GM12892 (cell line): ENCODE data around the gene DGCR8.
A peak's percentile ranks its signal among the peaks of the same experiment; 100 is the strongest.

Experiments used
- DNase-seq: peaks from one replicate; pipeline ENCODE4 v3.0.0; 2011; ENCODE audit not compliant: insufficient read length
- FAIRE-seq: peaks from 2 replicates; lab custom pipeline; 2011; peaks lifted over from hg19 to GRCh38; lab: Jason Lieb, UNC
- POLR2A ChIP-seq: IDR thresholded peaks from 2 replicates; pipeline ENCODE4 v1.6.1; 2011; ENCODE audit warnings: low read depth, low read length, control low read depth
- POLR2AphosphoS5 ChIP-seq: IDR thresholded peaks from 2 replicates; pipeline ENCODE4 v1.6.1; 2011; ENCODE audit warnings: low read depth, low read length, control low read depth
- TAF1 ChIP-seq: IDR thresholded peaks from 2 replicates; pipeline ENCODE4 v1.6.1; 2011; ENCODE audit warnings: low read depth, mild to moderate bottlenecking, control low read depth, low read length, borderline replicate concordance

The DGCR8 gene

DNA sequence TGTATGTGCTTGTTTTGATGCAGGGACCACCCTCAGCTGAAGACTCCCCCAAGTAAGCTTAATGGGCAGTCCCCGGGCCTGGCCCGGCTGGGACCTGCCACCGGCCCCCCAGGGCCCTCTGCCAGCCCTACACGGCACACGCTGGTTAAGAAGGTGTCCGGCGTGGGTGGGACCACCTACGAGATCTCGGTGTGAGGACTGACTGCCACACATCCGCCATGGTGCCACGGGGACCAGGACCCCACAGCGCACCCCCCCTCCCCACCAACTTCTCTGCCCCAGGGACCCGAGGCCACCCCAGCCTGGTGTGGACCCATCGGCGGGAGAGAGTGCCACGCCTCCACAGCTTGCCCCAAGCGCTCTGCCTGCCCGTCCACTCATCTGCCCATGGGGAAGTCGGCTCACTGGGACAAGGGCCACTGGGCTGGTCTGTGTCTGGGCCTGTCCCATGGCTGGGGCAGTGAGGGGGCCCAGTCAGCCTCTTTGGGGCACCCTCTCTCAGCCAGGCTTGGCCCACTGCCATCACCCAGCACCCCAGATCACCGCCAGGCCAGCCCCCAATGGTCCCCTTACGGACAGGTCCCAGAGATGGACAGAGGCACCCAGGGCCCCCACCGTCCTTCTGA lies 65.3 kb downstream of the DGCR8 start:
- FAIRE-seq, result no peak
- no peak for DNase-seq
- TF ChIP-seq POLR2A, result no peak
- TF ChIP-seq TAF1, result no peak
- no peak for TF ChIP-seq POLR2AphosphoS5

DNA sequence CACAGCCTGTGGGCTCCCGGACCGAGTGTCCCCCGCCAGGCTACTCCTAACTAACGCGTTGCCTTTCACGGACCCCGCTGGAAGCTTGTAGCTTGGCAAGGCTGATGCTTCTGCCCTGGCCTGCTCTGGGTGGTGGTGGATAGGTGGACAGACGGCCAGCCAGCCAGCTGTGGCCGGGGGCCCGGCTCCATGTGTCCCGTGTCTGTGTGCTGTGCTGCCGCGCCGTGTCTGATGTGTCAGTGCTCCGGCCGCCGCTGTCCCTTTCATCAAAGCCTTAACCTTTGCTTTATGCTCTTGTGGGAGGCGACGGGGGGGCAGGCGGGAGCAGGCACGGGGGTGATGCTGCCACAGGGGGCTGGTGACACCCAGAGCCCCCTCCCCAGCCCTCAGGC lies 65.8 kb downstream of the DGCR8 start:
- FAIRE-seq (no peak), DNase-seq (no peak)

DNA sequence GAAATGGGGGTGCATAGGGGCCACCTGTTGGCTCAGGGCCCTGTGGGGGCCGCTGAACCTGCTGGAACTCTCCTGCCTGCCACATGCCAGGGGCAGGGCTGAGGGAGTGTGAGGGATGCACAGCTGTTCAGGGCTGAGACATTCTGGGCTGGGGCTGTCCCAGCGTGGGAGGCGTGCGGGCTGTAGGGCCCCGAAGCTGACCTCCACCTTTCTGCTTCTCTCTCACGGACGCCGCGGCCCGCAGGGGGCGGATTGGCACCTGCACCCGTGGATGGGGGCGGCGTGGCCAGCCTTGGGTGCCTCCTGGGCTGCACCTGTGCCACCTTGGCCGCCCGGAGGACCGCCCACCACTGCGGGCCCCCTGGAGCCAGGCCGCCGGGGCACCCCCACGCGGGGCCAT lies 66.7 kb downstream of the DGCR8 start:
- peak; percentile 21 for FAIRE-seq
- TF ChIP-seq TAF1, result no peak

More for the DNA sequence above, 65.8 kb downstream of the DGCR8 start:
- no peak for TF ChIP-seq POLR2A
- no peak for TF ChIP-seq TAF1
- no peak for TF ChIP-seq POLR2AphosphoS5

DNA sequence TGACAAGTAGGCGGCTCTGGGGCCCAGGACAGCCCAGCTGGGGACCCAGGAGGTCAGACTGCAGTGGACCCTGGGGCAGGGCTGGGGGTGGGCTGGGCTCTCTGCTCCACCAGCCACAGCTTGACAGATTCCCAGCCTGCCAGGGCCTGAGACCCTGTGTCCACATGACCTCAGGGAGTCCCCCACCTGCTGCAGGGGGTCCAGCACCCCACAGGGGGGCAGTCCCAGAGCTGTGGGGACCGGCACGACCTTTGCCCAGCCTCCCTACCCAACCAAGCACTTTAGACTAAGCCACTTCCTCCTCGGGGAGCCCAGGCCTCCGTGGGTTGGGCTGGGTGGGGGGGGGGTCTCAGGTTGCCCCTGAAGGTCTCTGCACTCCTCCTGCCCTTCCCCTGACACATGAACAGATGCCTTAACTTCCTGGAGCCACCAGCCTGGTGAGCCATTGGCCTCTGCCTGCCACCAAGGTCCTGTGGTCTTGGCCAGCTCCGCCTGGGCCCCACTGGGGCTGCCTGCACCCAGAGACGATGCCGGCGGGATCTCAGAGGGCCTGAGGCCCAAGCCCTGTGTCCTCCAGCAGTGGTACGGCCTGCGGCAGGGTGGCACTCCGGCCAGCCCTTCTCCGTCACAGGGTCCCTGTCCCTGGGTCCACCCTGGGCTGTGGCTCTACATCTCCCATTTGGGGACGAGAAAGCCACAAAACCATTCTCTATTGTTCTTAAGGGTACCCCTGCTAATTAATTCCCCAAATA lies 67.4 kb downstream of the DGCR8 start:
- FAIRE-seq (no peak), DNase-seq (no peak)
- TF ChIP-seq POLR2A (no peak), TAF1 (no peak), POLR2AphosphoS5 (no peak)

More for the DNA sequence above, 66.7 kb downstream of the DGCR8 start:
- peak; percentile 56 for DNase-seq

DNA sequence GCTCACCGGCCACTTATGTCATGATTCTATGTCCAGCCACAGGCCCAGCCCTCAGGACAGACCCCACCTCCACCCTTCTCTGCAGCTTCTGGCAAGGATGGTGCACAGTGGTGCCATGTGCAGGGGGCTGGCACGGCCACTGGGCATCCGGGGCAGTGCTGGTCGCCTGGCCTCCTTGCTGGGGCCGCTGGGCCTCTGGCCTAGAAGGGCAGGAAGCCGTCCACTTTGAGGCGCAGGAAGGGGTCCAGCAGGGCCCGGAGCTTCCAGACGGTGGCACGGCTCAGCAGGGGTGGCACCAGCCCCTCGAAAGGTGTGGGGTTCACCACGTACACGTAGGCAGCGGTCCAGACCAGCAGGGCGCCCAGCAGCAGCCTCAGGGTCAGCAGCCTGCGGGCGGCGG lies 68.4 kb downstream of the DGCR8 start:
- FAIRE-seq (no peak), DNase-seq (no peak)
- TF ChIP-seq POLR2AphosphoS5, result no peak
- no peak for TF ChIP-seq POLR2A
- TF ChIP-seq TAF1, result no peak

DNA sequence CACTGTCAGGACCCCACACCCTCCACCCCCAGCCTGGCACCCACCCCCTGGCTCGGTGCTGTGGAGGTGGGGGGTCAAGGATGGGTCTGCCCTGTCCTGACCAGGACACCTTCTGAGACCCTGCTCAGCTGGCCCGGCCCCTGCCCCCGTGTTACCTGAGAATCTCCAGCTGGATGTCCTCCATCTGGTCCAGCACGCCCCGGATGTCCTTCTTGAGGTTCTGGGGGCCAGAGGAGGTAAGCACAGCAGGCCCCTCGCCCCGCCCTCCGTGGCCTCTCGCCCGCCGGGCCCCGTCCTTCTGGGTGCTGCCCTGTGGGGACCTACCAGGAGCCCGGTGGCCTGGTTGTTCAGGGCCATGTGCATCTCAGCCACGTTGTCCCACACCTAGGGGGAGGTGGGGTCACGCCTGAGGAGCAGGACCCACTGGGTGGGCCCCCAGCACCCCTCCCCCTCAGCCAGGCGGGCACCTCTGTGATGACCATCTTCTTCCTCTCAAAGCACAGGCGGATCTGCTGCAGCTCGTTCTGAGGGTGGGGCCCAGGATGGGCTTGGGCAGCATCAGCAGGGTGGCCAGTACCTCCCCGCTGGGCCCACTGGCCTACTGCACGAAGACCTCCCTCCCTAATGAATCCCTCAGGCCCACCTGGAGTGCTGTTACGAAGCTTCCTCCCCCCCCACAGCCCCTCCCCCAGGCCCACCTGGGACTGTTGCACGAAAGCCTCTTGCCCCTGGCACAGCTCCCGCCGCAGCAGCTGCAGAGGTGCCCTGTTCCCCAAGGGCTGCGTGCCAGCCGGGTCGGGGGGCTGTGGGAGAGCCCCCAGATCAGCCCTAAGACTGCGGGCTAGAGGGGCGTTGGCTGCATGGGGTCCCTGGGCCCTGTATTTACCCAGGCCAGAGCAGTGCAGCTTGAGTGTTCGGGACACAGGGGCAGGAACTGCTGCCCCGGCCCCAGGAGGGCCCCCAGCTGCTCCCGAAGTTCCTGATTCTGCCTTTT lies 69.5 kb downstream of the DGCR8 start:
- TF ChIP-seq POLR2AphosphoS5 (no peak), TAF1 (no peak), POLR2A (no peak)
- FAIRE-seq (no peak), DNase-seq (no peak)

DNA sequence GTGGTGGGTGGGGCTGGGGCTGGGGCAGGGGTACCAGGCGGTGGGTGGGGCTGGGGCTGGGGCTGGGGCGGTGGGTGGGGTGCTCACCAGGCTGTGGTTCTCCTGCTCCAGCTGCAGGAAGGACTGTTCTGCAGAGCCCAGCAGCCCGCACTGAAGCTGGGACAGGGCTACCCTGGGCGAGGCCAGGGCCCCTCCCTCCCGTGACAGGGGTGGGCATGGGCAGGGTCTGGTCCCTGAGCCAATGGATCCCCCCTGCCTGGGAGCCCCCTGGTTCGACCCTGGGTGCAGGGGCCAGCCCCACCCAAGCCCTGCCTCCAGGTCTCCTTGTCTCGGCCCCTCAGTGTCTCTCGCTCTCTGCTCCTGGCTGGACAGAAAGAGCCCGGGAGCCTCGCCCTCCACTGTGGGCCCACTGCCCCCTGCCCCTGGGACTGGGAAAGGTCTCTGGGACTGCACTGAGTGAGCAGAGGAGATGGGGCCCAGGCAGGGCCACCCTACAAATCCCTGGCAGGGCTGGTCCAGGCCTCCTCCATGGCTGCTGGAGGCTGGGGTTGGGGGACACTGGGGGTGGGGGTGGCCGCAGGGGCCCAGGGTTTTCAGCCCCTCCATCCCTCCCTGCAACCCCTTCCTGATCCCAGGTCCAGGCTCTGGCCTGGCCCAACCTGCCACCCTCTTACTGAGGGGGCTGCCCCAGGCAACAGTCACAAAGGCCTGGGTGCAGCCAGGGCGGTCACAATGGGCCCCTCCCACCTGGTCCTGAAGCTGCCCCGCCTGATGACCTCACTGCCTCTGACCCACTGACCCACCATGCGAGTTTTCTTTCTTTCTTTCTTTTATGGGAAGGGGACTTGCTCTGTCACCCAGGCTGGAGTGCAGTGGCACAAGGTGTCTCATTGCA lies 70.6 kb downstream of the DGCR8 start, which contains the start of gene CCDC188:
CCDC188 (minus strand) TSS at position 675 of the 895 bp plus-strand sequence; CDS start at position 606, 69 bp downstream.
- no peak for TF ChIP-seq POLR2AphosphoS5
- TF ChIP-seq POLR2A, result no peak
- no peak for TF ChIP-seq TAF1
- DNase-seq (no peak), FAIRE-seq (no peak)

DNA sequence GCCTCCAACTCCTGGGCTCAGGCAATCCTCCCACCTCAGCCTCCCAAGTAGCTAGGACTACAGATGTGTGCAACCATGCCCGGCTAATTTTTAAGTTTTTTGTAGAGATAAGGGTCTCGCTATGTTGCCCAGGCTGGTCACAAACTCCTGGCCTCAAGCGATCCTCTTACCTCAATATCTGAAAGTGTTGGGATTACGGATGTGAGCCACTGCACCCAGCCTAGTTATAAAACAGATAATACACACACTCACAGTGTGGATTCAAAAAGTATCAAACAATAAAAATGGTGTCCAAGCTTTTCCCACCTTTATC lies 71.2 kb downstream of the DGCR8 start:
- TF ChIP-seq POLR2AphosphoS5 (no peak), TAF1 (no peak), POLR2A (no peak)
- FAIRE-seq, result no peak
- no peak for DNase-seq

DNA sequence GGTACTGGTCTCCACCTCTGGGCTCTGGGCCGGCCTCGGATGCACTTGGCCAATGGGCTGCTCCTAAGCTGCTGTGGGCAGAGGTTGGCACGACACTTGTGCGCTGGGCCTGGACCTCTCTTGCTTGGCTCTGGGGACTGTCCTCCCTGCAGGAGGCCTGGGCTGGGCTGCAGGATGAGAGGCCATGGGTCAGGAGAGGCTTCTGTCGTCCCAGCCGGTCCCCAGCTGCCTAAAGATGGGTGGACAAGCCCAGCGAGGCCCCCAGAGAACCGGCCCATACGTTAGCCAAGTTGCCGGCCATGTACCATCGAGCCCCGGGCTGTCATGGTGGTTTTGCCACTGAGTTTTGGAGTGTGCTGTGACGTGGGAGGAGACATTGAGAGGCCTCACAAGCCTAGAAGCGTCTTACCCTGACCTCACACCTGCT lies 72.4 kb downstream of the DGCR8 start:
- TF ChIP-seq POLR2A, result no peak
- no peak for TF ChIP-seq POLR2AphosphoS5
- no peak for TF ChIP-seq TAF1
- FAIRE-seq, result no peak
- no peak for DNase-seq

DNA sequence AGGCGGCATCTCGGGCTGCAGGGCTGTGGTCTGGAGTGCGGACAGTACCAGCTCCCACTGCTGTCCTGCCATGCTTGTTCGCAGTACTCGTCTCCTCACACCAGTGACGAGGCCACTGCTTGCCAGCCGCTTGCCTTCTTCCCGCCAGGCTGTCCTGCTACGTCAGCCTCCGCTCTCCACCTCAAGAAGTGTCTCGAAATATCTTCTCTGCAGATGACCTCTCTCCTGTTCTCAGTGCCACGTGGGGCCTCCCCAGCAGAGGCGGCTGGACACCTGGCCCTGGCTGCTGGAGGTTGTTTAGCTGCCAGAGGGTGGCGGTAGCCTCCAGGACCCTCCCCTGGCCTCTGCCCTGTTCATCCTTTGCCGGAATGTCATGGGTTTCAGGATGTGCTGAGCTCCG lies 73.9 kb downstream of the DGCR8 start:
- no peak for TF ChIP-seq POLR2A
- no peak for TF ChIP-seq TAF1
- no peak for TF ChIP-seq POLR2AphosphoS5
- FAIRE-seq (no peak), DNase-seq (no peak)
